ENCODE data around the gene FBN1. TPM values are rescaled to one million over a fixed set of nuclear protein-coding genes. Genes with fewer than 3 reads are reported as not detected.
A peak's percentile ranks its signal among the peaks of the same experiment; 100 is the strongest.

The FBN1 gene
- total RNA-seq, 4 donors from 2014 or later, result 3.9 to 87.0 (median 23.4) TPM

DNA sequence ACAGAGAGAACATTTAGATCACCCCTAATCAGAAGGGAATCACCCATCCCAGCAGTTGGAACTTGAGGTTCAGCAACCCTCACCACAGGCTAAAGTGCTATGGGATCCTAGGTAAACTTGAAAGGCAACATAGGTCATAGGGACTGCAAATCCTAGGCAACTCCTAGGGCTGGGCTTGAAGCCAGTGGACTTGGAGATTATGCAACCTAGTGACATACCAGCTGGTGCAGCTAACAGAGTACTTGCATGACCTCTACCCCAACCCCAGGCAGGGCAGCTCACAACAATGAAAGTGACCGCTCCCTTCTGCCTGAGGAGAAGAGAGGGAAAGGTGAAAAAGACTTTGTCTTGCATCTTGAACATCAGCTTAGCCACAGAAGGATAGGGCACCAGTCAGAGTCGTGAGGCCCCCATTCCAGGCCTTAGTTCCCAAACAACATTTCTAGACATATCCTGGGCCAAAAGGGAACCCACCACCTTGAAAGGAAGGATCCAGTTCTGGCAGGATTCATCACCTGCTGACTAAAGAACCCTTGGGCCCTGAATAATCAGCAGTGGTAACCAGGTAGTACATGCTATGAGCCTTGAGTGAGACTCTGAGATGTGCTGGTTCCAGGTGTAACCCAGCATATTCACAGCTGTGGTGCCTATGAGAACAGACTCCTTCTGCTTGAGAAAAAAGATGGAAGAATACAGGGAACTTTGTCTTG, 37.6 kb upstream of the FBN1 start:
- H3K9me3 ChIP-seq, result no peaks in the 10 kb centered on the region
- H3K4me3 ChIP-seq, result no peak overlapping the region
- intact Hi-C loops (cut with DNase I), result no loop called here
- 90% methylated on average over 2 of the region's 2 CpGs for WGBS, 2 donors
- no peak for DNase-seq
- no peaks in the 10 kb centered on the region for H3K27me3 ChIP-seq
- TF ChIP-seq, protein P1, sequence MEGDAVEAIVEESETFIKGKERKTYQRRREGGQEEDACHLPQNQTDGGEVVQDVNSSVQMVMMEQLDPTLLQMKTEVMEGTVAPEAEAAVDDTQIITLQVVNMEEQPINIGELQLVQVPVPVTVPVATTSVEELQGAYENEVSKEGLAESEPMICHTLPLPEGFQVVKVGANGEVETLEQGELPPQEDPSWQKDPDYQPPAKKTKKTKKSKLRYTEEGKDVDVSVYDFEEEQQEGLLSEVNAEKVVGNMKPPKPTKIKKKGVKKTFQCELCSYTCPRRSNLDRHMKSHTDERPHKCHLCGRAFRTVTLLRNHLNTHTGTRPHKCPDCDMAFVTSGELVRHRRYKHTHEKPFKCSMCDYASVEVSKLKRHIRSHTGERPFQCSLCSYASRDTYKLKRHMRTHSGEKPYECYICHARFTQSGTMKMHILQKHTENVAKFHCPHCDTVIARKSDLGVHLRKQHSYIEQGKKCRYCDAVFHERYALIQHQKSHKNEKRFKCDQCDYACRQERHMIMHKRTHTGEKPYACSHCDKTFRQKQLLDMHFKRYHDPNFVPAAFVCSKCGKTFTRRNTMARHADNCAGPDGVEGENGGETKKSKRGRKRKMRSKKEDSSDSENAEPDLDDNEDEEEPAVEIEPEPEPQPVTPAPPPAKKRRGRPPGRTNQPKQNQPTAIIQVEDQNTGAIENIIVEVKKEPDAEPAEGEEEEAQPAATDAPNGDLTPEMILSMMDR (IDR thresholded peaks at IDR 0.05), result no peak
- H3K27ac ChIP-seq, result peak overlapping the region in 2 of 4 donors; percentile 16 to 29
- H3K4me1 ChIP-seq, result peaks cover 0 to 12% (median 0%) of the 10 kb centered on the region in 3 donors
- H3K36me3 ChIP-seq, result no peaks in the 10 kb centered on the region

DNA sequence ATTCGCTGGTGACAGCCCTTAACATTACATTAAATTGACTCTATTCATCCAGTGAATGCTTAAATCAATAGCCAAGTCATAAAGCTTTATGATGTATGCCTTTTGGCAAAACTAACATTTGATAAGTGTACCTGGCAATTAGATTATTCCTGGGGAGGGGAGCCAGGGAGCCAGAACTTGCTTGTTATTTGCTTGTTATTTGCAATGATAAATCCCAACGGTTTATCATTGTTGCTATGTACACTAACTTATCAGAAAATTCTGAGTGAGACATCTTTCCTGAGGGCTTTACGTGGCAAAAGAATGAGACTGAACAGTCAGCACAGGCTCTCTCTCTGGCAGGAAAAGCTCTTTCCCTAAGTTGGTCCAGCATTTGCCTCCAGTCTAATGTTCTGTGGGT, 35.8 kb upstream of the FBN1 start:
- no peak overlapping the region for H3K27ac ChIP-seq
- WGBS, 2 donors, result 45 to 81% methylated on average over 3 of the region's 3 CpGs
- H3K4me1 ChIP-seq, result peaks cover 0 to 12% (median 0%) of the 10 kb centered on the region in 3 donors
- intact Hi-C loops (cut with DNase I), result no loop called here
- H3K36me3 ChIP-seq, result no peaks in the 10 kb centered on the region
- no peaks in the 10 kb centered on the region for H3K9me3 ChIP-seq
- H3K27me3 ChIP-seq, result no peaks in the 10 kb centered on the region
- no peak for TF ChIP-seq POLR2A (IDR thresholded peaks at IDR 0.05)
- TF ChIP-seq, protein P1 (IDR thresholded peaks at IDR 0.05), result no peak
- DNase-seq, result no peak
- no peak overlapping the region for H3K4me3 ChIP-seq

DNA sequence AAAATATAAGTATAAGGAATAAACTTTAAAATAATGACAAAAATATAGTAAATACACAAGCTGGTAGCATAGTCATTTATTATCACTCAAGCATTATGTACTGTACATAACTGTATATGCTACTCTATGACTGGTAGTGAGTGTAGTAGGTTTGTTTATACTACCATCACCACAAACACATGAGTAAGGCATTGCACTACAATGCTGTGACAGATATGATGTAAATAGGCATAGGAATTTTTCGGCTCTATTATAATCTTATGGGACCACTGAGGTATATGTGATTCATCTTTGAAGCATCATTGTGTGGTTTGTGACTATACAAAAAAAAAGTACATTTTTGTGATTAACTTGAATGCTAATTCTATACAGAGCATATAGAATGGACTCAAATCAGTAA, 35.3 kb upstream of the FBN1 start:
- Histone ChIP-seq H3K27me3 (no peaks in the 10 kb centered on the region), H3K27ac (no peak overlapping the region), H3K4me3 (no peak overlapping the region), H3K36me3 (no peaks in the 10 kb centered on the region), H3K4me1 (peaks cover 0 to 12% (median 0%) of the 10 kb centered on the region in 3 donors), H3K9me3 (no peaks in the 10 kb centered on the region)
- no peak for DNase-seq
- WGBS, 2 donors, result 63 to 79% methylated on average over 1 of the region's 1 CpG
- no peak for TF ChIP-seq POLR2A (IDR thresholded peaks at IDR 0.05)
- TF ChIP-seq, protein P1 (IDR thresholded peaks at IDR 0.05), result no peak
- intact Hi-C loops (cut with DNase I), result no loop called here

DNA sequence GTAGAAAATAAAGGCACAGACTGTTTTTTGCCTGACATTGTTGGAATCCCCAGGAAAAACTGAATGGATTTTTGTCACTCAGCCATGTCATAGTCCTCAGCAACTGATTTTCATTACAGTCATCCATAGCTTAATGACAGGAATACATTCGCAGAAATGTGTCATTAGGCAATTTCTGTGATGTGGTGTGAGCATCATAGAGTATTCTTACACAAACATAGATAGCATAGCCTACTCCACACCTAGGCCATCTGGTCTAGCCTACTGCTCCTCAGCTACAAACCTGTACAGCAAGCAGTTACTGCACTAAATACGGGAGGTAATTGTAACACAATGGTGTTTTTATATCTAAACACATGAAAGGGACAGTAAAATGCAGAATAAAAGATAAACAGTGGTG, 34.4 kb upstream of the FBN1 start:
- no peaks in the 10 kb centered on the region for H3K27me3 ChIP-seq

DNA sequence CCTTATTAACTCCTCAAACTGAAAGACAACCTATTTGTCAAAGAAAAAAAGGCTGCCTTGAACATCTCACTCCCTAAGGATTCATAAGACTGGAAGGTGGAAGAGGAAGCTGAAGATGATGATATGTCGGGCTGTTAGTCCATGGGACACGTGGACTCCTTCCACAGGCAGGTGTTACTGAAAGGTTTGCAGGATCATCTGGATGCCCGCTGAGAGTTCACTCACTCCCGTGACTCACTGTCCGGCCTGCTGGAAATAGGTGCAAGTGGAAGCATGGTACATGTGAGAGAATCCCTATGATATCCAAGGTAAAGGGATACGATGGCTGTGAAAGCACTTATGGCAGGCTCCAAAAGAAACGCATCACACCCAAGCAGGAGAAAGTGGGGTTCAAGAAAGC, 33.3 kb upstream of the FBN1 start:
- Histone ChIP-seq H3K27me3 (no peaks in the 10 kb centered on the region), H3K4me3 (no peak overlapping the region), H3K4me1 (peaks cover 0 to 12% (median 0%) of the 10 kb centered on the region in 3 donors), H3K9me3 (no peaks in the 10 kb centered on the region), H3K27ac (no peak overlapping the region), H3K36me3 (no peaks in the 10 kb centered on the region)
- 89 to 100% methylated on average over 4 to 7 of the region's 7 CpGs for WGBS, 2 donors
- intact Hi-C loops (cut with DNase I), result no loop called here
- no peak for TF ChIP-seq POLR2A (IDR thresholded peaks at IDR 0.05)
- TF ChIP-seq, protein P1 (IDR thresholded peaks at IDR 0.05), result no peak
- no peak for DNase-seq

More for the DNA sequence above, 34.4 kb upstream of the FBN1 start:
- TF ChIP-seq, protein P1 (IDR thresholded peaks at IDR 0.05), result no peak
- no peak for TF ChIP-seq POLR2A (IDR thresholded peaks at IDR 0.05)
- 71 to 91% methylated on average over 2 of the region's 2 CpGs for WGBS, 2 donors
- Histone ChIP-seq H3K4me3 (no peak overlapping the region), H3K4me1 (peaks cover 0 to 12% (median 0%) of the 10 kb centered on the region in 3 donors), H3K36me3 (no peaks in the 10 kb centered on the region), H3K9me3 (no peaks in the 10 kb centered on the region), H3K27ac (no peak overlapping the region)
- no peak for DNase-seq
- intact Hi-C loops (cut with DNase I), result no loop called here

All from esophagus squamous epithelium (tissue), 5 donors.